HG02973 (cell line): Measurements from ENCODE around the gene IGFBP3.
"Not testable (repeated sequence)": the region's sequence is repeated elsewhere in the genome, so short reads cannot be mapped to it uniquely, and the experiment has no call there.

Experiments
- ATAC-seq: cut with Tn5 transposase; IDR thresholded peaks from one replicate; pipeline ENCODE4 v1.9.1; 2021; ENCODE audit warnings: moderate library complexity; ENCODE audit not compliant: unreplicated experiment

The IGFBP3 gene

GRCh38 chr7:45920502-45921380 lies at the start of gene IGFBP3:
TSS of gene IGFBP3 (minus strand) at chr7:45921272. CDS start at chr7:45921140, 132 bp downstream.
- no peak for ATAC-seq

- ATAC-seq: no peak
Observed at GRCh38 chr7:45970454-45970853, 49.4 kb upstream of the IGFBP3 start.

DNA sequence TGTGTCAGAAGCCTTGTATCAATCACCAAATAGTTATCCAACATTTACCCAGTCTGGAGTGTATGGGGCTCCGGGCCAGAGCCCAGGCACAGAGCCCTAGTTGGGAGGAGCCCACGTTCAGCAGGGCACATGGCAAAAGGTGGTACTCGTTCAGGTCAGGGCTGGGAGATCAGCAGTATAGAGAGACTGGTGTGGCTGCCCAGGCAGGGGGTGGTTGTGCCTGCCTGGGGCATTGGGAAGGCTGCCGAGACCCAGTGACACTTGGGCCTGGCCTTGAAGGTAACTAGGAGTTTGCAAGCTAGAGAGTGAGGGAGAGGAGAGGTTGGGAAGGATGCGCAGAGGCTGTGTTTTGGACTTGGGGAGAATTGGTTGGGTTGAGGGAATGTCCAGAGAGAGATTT lies 48.9 kb upstream of the IGFBP3 start:
- no peak for ATAC-seq

DNA sequence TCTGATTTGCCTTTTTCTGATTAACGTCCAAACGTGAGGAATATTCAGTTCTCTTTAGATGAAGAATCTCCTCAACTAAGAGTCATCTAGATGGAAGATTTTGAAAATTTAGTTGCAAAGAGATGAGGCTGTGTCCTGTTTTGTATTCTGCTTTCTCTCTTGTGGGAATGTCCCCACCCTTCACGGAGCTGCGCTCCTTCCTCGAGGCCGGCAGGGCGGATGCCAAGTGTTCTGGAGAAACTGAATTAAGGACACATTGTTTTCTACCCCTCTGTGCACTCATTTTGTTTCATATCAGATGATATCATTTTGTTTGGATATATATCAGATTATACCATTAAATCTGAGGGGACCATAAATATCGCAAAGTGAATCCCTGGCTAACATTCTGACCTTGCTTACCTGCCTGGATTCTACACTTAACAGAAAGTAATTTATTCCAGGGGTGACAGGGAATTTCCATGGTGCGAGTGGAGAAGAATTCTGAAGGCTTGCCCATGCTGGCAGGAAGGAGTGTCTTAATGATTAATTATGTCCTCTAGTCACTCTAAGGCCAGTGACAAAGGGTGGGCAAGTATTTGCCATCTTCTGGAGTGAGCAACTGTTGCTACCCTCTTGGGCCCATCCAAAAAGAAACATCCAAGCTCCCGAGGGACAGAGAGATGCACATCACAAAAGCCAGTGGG lies 47.9 kb upstream of the IGFBP3 start:
- ATAC-seq: no peak

DNA sequence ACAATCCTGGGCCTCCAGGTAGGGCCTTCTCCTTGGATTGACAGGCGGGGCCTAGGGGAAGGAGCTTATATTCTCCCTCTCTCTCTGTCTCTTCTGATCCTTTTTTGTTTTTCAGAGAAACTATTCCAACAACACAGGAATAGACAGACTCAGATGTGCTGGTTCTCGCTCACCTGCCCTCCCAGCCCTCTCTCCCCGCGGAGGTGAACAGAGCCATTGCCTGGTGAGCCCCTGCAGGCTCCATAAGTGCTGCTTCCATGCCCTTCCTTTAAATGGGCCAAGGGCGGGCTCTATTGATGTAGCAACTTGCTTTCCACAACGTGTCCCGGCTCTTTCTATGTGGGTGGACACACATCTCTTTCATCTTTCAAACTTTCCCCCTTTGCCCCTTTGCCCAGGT lies 47.2 kb upstream of the IGFBP3 start:
- ATAC-seq: no peak

- no peak for ATAC-seq
Observed at GRCh38 chr7:45967591-45968157, 46.6 kb upstream of the IGFBP3 start.

- ATAC-seq: no peak
Observed at GRCh38 chr7:45962861-45963260, 41.8 kb upstream of the IGFBP3 start.

DNA sequence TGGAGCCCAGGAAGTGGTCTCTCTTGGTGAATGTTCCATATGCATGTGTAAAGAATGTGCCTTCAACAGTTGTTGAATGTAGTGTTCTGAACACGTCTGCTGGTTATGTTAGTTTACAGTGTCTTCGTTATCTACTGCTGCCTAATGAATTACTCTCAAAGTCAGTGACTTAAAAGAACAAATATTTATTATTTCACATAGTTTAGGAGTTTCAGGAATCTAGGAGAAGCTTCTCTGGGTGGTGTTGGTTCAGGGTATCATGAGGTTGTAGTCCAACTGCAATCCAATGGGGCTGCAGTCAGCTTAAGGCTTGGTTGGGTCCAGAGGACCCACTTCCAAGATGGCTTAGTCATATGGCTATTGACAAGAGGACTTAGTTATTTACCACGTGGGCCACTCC lies 36.6 kb upstream of the IGFBP3 start:
- no peak for ATAC-seq

- ATAC-seq: no peak
Observed at GRCh38 chr7:45955286-45955685, 34.2 kb upstream of the IGFBP3 start.

GRCh38 chr7:45953055-45953454 lies 32.0 kb upstream of the IGFBP3 start:
- not testable (repeated sequence) for ATAC-seq

- ATAC-seq: no peak
Observed at GRCh38 chr7:45944058-45944457, 23.0 kb upstream of the IGFBP3 start.

GRCh38 chr7:45940939-45941338 lies 19.9 kb upstream of the IGFBP3 start:
- no peak for ATAC-seq

DNA sequence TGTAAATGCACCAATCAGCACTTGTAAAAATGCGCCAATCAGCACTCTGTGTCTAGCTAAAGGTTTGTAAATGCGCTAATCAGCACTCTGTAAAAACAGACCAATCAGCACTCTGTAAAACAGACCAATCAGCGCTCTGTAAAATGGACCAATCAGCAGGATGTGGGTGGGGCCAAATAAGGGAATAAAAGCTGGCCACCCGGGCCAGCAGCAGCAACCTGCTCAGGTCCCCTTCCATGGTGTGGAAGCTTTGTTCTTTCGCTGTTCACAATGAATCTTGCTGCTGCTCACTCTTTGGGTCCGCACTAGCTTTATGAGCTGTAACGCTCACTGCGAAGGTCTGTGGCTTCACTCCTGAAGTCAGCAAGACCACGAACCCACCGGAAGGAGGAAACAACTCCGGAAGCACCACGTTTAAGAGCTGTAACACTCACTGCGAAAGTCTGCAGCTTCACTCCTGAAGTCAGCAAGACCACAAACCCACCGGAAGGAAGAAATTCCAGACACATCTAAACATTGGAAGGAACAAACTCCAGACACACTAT lies 19.2 kb upstream of the IGFBP3 start:
- ATAC-seq: not testable (repeated sequence)

- no peak for ATAC-seq
Observed at GRCh38 chr7:45939574-45939973, 18.5 kb upstream of the IGFBP3 start.

GRCh38 chr7:45938626-45939302 lies 17.7 kb upstream of the IGFBP3 start:
- no peak for ATAC-seq

DNA sequence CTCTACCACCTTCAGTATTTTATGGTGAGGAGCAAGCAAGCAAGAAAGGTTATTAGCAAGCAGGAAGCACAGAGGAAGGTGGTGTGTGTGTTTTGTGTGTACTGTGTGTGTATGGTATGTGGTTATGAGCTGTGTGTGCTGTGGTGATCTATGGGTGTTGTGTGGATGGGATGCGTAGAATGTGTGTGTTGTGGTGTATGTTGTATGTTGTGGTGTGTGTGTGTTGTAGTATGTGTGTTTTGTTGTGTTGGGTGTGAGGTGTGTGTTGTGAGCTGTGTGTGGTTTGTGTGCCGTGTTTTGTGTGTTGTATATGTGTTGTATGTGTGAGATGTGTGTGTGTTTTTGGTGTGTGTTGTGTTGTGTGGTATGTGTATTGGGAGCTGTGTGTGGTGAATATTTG lies 16.8 kb upstream of the IGFBP3 start:
- ATAC-seq: no peak

DNA sequence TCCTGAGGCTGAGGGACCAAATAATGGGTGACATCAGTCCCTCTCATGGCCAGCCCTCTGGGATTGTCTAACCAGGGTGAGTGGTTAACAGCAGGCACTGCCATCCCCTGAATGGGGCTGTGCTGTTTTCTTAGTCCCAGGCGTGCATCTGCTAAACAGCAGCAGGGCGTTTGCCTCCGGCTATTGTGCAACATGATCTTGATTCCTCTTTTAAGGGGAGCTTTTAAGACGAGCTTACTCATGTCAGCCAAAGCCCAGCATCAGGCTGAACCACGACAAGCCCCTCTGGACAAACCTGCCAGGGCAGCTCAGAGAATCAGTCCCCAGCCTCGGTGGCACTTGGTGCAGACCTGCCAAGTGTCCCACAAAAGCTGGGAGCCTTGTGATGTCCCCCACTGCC lies 16.2 kb upstream of the IGFBP3 start:
- no peak for ATAC-seq

- ATAC-seq: no peak
Observed at GRCh38 chr7:45930967-45931366, 9.9 kb upstream of the IGFBP3 start.

GRCh38 chr7:45927721-45928120 lies 6.6 kb upstream of the IGFBP3 start:
- no peak for ATAC-seq

DNA sequence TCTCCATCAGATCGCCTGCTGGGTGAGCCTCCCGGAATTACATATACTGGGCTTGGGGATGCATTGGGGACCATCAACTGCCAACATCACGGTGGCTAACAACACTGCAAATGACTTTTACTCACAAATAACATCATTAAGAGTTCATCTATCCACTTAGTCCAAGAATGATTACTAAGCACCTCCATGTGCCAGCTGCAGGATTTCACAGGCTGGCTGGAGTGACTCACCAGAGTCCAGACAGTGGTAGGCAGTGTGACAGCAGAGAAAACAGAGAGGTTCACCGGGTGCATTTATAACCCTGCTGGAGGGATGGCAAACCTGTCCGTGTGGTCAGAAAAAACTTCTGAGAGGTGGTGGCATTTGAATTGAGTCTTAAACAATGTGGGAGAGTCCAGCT lies 3.2 kb upstream of the IGFBP3 start:
- no peak for ATAC-seq

- no peak for ATAC-seq
Observed at GRCh38 chr7:45923818-45924217, 2.7 kb upstream of the IGFBP3 start.
